Ectodermal cell (in vitro differentiated cells): ENCODE measurements around the gene D2HGDH.
"Not testable (repeated sequence)": the region's sequence is repeated elsewhere in the genome, so short reads cannot be mapped to it uniquely, and the experiment has no call there.

Experiments used
- H3K27ac ChIP-seq: 2 replicates; pipeline ENCODE4 v1.7.0; 2013; ENCODE audit warnings: mild to moderate bottlenecking, low read depth, low read length; ENCODE audit not compliant: insufficient read depth, poor library complexity, severe bottlenecking
- H3K27me3 ChIP-seq: 2 replicates; pipeline ENCODE4 v1.7.0; 2013; ENCODE audit warnings: mild to moderate bottlenecking, low read length; ENCODE audit not compliant: insufficient read depth, control insufficient read depth, poor library complexity, severe bottlenecking
- H3K36me3 ChIP-seq: one replicate; pipeline ENCODE4 v1.7.0; 2013; ENCODE audit warnings: low read length; ENCODE audit not compliant: control insufficient read depth, insufficient read depth
- H3K4me1 ChIP-seq: one replicate; pipeline ENCODE4 v1.7.0; 2013; ENCODE audit warnings: low read length; ENCODE audit not compliant: control insufficient read depth, insufficient read depth
- H3K4me3 ChIP-seq: 2 replicates; pipeline ENCODE4 v1.7.0; 2013; ENCODE audit warnings: low read depth, low read length, control low read depth; ENCODE audit not compliant: insufficient read depth
- H3K9me3 ChIP-seq: 2 replicates; pipeline ENCODE4 v1.7.0; 2013; ENCODE audit warnings: mild to moderate bottlenecking, low read length, moderate library complexity; ENCODE audit not compliant: control insufficient read depth
- WGBS, 2 experiments: methylation state at CpG; one replicate each; pipeline ENCODE4 v1.1.7; 2013; ENCODE audit warnings: missing lambda C conversion rate in 2 of 2; 5-methylcytosine and 5-hydroxymethylcytosine counted together

D2HGDH gene

GRCh38 chr2:241724975-241725870 lies 9.2 kb upstream of the D2HGDH start:
- Histone ChIP-seq H3K36me3 (peaks cover 49% of the 10 kb centered on the region), H3K27ac (no peak overlapping the region), H3K27me3 (no peaks in the 10 kb centered on the region), H3K4me1 (no peaks in the 10 kb centered on the region), H3K9me3 (no peaks in the 10 kb centered on the region), H3K4me3 (no peak overlapping the region)
- 96 to 97% methylated on average over 76 of the region's 76 CpGs for WGBS, 2 experiments

DNA sequence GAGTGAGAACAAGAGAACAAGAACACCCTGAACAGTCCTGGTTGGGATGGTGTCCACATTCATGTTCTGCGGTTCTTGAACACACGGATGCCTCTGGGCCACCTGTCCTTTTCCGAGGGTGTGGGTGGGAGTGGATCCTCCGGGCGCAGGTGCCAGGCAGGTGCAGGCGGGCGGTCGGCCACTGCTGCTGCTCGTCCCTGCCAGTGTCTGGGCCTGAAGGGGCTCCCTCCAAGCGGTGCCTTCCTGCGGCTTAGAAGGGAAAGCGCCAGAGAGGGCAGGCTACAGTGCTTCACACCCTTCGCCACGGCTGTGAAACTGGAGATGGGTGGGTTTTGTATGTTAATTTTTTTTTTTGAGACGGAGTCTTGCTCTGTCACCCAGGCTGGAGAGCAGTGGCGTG lies 8.0 kb upstream of the D2HGDH start:
- H3K4me1 ChIP-seq, result no peaks in the 10 kb centered on the region
- H3K27me3 ChIP-seq, result no peaks in the 10 kb centered on the region
- H3K9me3 ChIP-seq, result no peaks in the 10 kb centered on the region
- no peak overlapping the region for H3K4me3 ChIP-seq
- H3K36me3 ChIP-seq, result peaks cover 37% of the 10 kb centered on the region
- no peak overlapping the region for H3K27ac ChIP-seq
- WGBS, 2 experiments, result 95 to 98% methylated on average over 16 of the region's 16 CpGs

DNA sequence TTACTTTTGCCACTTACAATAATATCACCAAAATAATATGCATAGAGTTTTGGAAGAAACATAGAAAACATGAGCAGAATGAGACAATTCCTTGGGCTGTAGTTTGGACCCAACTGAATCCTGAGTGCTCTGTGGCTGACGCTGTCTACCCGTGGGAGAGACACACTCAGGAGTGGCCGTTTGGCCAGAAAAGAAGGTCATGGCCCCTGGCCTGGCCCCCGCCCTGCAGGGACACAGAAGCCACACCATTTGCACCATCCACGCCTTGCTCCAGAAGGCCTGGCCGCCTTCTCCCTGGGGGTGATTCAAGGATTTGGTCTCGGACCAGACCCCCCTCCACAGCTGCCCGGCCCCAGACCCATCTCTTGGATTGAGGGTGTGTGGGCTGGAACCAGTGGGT lies 6.4 kb upstream of the D2HGDH start:
- H3K27me3 ChIP-seq, result no peaks in the 10 kb centered on the region
- no peak overlapping the region for H3K27ac ChIP-seq
- WGBS, 2 experiments, result 95% methylated on average over 8 of the region's 8 CpGs
- H3K4me3 ChIP-seq, result no peak overlapping the region
- no peaks in the 10 kb centered on the region for H3K9me3 ChIP-seq
- H3K36me3 ChIP-seq, result peaks cover 21% of the 10 kb centered on the region
- H3K4me1 ChIP-seq, result no peaks in the 10 kb centered on the region

GRCh38 chr2:241728627-241729026 lies 5.8 kb upstream of the D2HGDH start:
- H3K4me3 ChIP-seq, result no peak overlapping the region
- H3K9me3 ChIP-seq, result no peaks in the 10 kb centered on the region
- no peaks in the 10 kb centered on the region for H3K27me3 ChIP-seq
- no peak overlapping the region for H3K27ac ChIP-seq
- peaks cover 15% of the 10 kb centered on the region for H3K36me3 ChIP-seq
- H3K4me1 ChIP-seq, result no peaks in the 10 kb centered on the region
- WGBS, 2 experiments, result 86 to 88% methylated on average over 19 of the region's 19 CpGs

GRCh38 chr2:241729868-241730267 lies 4.6 kb upstream of the D2HGDH start:
- no peaks in the 10 kb centered on the region for H3K4me1 ChIP-seq
- no peak overlapping the region for H3K4me3 ChIP-seq
- WGBS, 2 experiments, result 89 to 92% methylated on average over 6 of the region's 6 CpGs
- H3K9me3 ChIP-seq, result no peaks in the 10 kb centered on the region
- peaks cover 4% of the 10 kb centered on the region for H3K27me3 ChIP-seq
- H3K36me3 ChIP-seq, result peaks cover 7% of the 10 kb centered on the region
- no peak overlapping the region for H3K27ac ChIP-seq

- no peaks in the 10 kb centered on the region for H3K4me1 ChIP-seq
- H3K27ac ChIP-seq, result no peak overlapping the region
- 91 to 93% methylated on average over 12 of the region's 12 CpGs for WGBS, 2 experiments
- H3K4me3 ChIP-seq, result no peak overlapping the region
- no peaks in the 10 kb centered on the region for H3K9me3 ChIP-seq
- peaks cover 4% of the 10 kb centered on the region for H3K27me3 ChIP-seq
- H3K36me3 ChIP-seq, result peaks cover 7% of the 10 kb centered on the region
Observed at GRCh38 chr2:241730671-241731293, 3.6 kb upstream of the D2HGDH start.

DNA sequence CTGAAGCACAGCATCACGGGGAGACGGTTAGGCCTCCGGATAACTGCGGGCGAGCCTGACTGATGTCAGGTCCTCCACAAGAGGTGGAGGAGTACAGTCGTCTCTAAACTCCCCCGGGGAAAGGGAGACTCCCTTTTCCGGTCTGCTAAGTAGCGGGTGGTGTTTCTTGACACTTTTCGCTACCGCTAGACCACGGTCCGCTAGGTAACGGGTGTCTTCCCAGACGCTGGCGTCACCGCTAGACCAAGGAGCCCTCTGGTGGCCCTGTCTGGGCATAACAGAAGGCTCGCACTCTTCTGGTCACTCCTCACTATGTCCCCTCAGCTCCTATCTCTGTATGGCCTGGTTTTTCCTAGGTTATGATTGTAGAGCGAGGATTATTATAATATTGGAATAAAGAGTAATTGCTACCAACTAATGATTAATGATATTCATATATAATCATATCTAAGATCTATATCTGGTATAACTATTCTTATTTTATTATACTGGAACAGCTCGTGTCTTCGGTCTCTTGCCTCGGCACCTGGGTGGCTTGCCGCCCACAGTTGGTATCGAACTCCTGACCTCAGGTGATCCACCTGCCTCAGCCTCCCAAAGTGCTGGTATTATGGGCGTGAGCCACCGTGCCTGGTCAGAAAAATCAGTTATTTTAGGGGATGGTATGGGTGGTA lies 1.8 kb upstream of the D2HGDH start:
- H3K4me3 ChIP-seq, H3K27ac ChIP-seq, H3K4me1 ChIP-seq, H3K27me3 ChIP-seq, H3K9me3 ChIP-seq, H3K36me3 ChIP-seq: not testable (repeated sequence)
- 43 to 48% methylated on average over 23 of the region's 26 CpGs for WGBS, 2 experiments

DNA sequence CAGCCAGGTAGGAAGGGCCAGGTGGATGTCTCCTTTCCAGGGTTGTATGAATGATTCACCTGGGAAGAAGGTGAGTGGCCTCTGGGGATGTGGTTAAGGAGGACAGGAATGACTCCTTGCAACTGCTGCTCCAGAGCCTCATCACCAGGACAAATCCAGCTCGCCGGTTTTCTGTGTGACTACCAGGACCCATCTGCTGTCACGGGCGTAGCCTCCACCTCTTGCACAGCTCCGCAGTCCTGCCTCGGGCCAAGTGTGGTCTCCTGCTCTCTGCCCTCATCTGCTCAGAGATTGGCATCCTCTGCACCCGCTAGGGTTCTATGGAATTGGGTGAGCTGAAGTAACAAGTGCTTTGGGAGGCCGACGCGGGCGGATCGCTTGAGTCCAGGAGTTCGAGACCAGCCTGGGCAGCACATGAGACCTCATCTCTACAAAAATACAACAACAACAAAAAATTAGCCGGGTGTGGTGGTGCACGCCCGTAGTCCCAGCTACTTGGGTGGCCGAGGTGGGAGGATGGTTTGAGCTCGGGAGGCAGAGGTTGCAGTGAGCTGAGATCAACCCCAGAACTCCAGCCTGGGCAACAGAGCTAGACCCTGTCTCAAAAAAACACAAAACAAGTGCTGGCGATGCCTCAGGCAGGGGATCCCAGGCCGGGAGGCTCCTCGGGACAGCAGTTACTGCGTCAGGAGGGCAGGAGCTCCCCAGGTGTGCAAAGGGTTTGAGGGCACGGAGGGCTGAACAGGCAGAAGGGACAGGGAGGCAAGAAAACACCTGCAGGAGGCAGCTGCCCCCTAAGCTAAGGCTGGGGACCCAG lies 831 bp upstream of the D2HGDH start:
- Histone ChIP-seq H3K9me3 (no peaks in the 10 kb centered on the region), H3K27ac (no peak overlapping the region), H3K27me3 (peaks cover 4% of the 10 kb centered on the region), H3K4me3 (peak overlapping the region; percentile 22), H3K36me3 (no peaks in the 10 kb centered on the region), H3K4me1 (no peaks in the 10 kb centered on the region)
- WGBS, 2 experiments, result 88 to 92% methylated on average over 23 of the region's 23 CpGs

- Histone ChIP-seq H3K36me3 (no peaks in the 10 kb centered on the region), H3K9me3 (no peaks in the 10 kb centered on the region), H3K27ac (no peak overlapping the region), H3K27me3 (peaks cover 4% of the 10 kb centered on the region), H3K4me1 (no peaks in the 10 kb centered on the region), H3K4me3 (peak overlapping the region; percentile 22)
- WGBS, 2 experiments, result 11% methylated on average over 25 of the region's 25 CpGs
Observed at GRCh38 chr2:241734208-241734466, 293 bp upstream of the D2HGDH start.

DNA sequence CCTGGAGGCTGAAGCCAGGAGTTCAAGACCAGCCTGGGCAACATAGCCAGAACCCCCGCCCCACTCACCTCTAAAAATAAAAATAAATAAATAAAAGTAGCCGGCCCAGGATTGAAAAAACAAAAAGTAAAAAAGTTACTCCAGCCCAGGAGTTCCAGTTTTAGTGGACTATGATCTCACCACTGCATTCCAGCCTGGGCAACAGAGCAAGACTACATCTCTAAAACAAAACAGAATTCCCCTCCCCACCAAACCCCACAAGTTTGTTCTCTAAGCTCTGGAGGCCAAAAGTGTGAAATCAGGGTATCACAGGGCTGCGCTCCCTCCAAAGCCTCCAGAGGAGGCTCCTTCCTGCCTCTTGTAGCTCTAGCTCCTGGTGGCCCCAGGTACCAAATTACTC lies 1.7 kb downstream of the D2HGDH start:
- Histone ChIP-seq H3K4me3 (no peak overlapping the region), H3K27me3 (peaks cover 4% of the 10 kb centered on the region), H3K36me3 (no peaks in the 10 kb centered on the region), H3K27ac (no peak overlapping the region), H3K4me1 (no peaks in the 10 kb centered on the region), H3K9me3 (no peaks in the 10 kb centered on the region)
- 93 to 95% methylated on average over 2 to 3 of the region's 3 CpGs for WGBS, 2 experiments
